Panc1 (cell line): ENCODE data around the gene STK11IP.

Source experiments
- CTCF ChIP-seq: fragments of 450-650 bp; IDR thresholded peaks from 2 replicates; pipeline ENCODE4 v1.5.1; 2017; ENCODE audit warnings: mild to moderate bottlenecking
- POLR2AphosphoS5 ChIP-seq: IDR thresholded peaks from 2 replicates; pipeline ENCODE4 v1.6.1; 2012; ENCODE audit warnings: mild to moderate bottlenecking, low read depth, low read length, moderate library complexity
- REST ChIP-seq, 2 experiments: IDR thresholded peaks; 2 replicates each; pipeline ENCODE4 v1.6.1; 2011 to 2012; ENCODE audit warnings: low read depth in 2 of 2, control low read depth in 1 of 2, low read length in 1 of 2, mild to moderate bottlenecking in 1 of 2, moderate library complexity in 1 of 2; ENCODE audit not compliant: insufficient read depth in 1 of 2
- SIN3A ChIP-seq: IDR thresholded peaks from 2 replicates; pipeline ENCODE4 v1.6.1; 2012; ENCODE audit warnings: low read depth, mild to moderate bottlenecking, low read length, moderate library complexity, borderline replicate concordance; ENCODE audit not compliant: insufficient read depth

- TF ChIP-seq CTCF = no peak
- no peak for TF ChIP-seq REST (IDR thresholded peaks at IDR 0.05; ENCODE audit: insufficient read depth in 1 of 2, low read depth in 2 of 2, low read length in 1 of 2)
- no peak for TF ChIP-seq POLR2AphosphoS5
- TF ChIP-seq SIN3A = no peak
These were observed 6.6 kb upstream of the STK11IP start for GRCh38 chr2:219591091-219591490.
